ENCODE measurements around the gene ASIC4. TPM values are rescaled to one million over a fixed set of nuclear protein-coding genes. Genes with fewer than 3 reads are reported as not detected.

ASIC4 gene
- total RNA-seq, 1 donor from 2014 or later = 0.26 TPM

- Histone ChIP-seq H3K9me3 (ENCODE audit: low read depth) (no peaks in the 10 kb centered on the region), H3K27me3 (peaks cover 15% of the 10 kb centered on the region), H3F3A (ENCODE audit: low read depth) (no peaks in the 10 kb centered on the region), H3K4me3 (no peak overlapping the region), H3K79me2 (ENCODE audit: low read depth) (no peaks in the 10 kb centered on the region), H3K9ac (no peak overlapping the region), H2AFZ (replicated peaks) (no peak overlapping the region), H3K27ac (no peak overlapping the region), H4K20me1 (ENCODE audit: low read depth) (no peaks in the 10 kb centered on the region), H3K4me2 (no peak overlapping the region), H3K36me3 (no peaks in the 10 kb centered on the region), H3K4me1 (peaks cover 23% of the 10 kb centered on the region)
- H3K27ac Mint-ChIP-seq = peak overlapping the region; percentile 79
- no peak overlapping the region for H3K4me3 Mint-ChIP-seq
- H3K27me3 Mint-ChIP-seq (ENCODE audit: insufficient read depth, low read depth) = peaks cover 10% of the 10 kb centered on the region
- H3K36me3 Mint-ChIP-seq = peaks cover 3% of the 10 kb centered on the region
- peaks cover 2% of the 10 kb centered on the region for H3K9me3 Mint-ChIP-seq
- TF ChIP-seq EZH2 (IDR thresholded peaks at IDR 0.05) (no peak), EZH2phosphoT487 (IDR thresholded peaks at IDR 0.05) (no peak), CTCF (IDR thresholded peaks at IDR 0.05) (no peak)
- no peak for DNase-seq (ENCODE audit: low spot score)
- H3K4me1 Mint-ChIP-seq = peaks cover 35% of the 10 kb centered on the region
Measured at GRCh38 chr2:219533930-219534661, 19.8 kb downstream of the ASIC4 start.

GRCh38 chr2:219536425-219536824, 22.1 kb downstream of the ASIC4 start:
- Histone ChIP-seq H3K27me3 (no peaks in the 10 kb centered on the region), H3K4me2 (no peak overlapping the region), H3K4me3 (no peak overlapping the region), H3K9ac (no peak overlapping the region), H3K79me2 (ENCODE audit: low read depth) (no peaks in the 10 kb centered on the region), H4K20me1 (ENCODE audit: low read depth) (peaks cover 4% of the 10 kb centered on the region), H3K36me3 (no peaks in the 10 kb centered on the region), H2AFZ (replicated peaks) (no peak overlapping the region), H3F3A (ENCODE audit: low read depth) (no peaks in the 10 kb centered on the region), H3K27ac (no peak overlapping the region), H3K9me3 (ENCODE audit: low read depth) (no peaks in the 10 kb centered on the region), H3K4me1 (peaks cover 17% of the 10 kb centered on the region)
- Mint-ChIP-seq H3K36me3 (peaks cover 9% of the 10 kb centered on the region), H3K9me3 (no peaks in the 10 kb centered on the region), H3K27ac (no peak overlapping the region), H3K4me1 (peaks cover 29% of the 10 kb centered on the region), H3K27me3 (ENCODE audit: insufficient read depth, low read depth) (peaks cover 6% of the 10 kb centered on the region), H3K4me3 (no peak overlapping the region)
- TF ChIP-seq EZH2phosphoT487 (IDR thresholded peaks at IDR 0.05) (no peak), EZH2 (IDR thresholded peaks at IDR 0.05) (no peak), CTCF (IDR thresholded peaks at IDR 0.05) (no peak)
- DNase-seq (ENCODE audit: low spot score) = no peak

- H3K4me3 ChIP-seq = no peak overlapping the region
- TF ChIP-seq EZH2phosphoT487 (IDR thresholded peaks at IDR 0.05) (no peak), EZH2 (IDR thresholded peaks at IDR 0.05) (no peak), CTCF (IDR thresholded peaks at IDR 0.05) (no peak)
- H3F3A ChIP-seq (ENCODE audit: low read depth) = no peaks in the 10 kb centered on the region
- peaks cover 18% of the 10 kb centered on the region for H3K4me1 ChIP-seq
- no peak overlapping the region for H3K4me2 ChIP-seq
- no peaks in the 10 kb centered on the region for H3K9me3 ChIP-seq (ENCODE audit: low read depth)
- DNase-seq (ENCODE audit: low spot score) = no peak
- H3K36me3 ChIP-seq = no peaks in the 10 kb centered on the region
- H3K4me1 Mint-ChIP-seq = peaks cover 29% of the 10 kb centered on the region
- H3K9me3 Mint-ChIP-seq = no peaks in the 10 kb centered on the region
- H3K9ac ChIP-seq = no peak overlapping the region
- peaks cover 4% of the 10 kb centered on the region for H3K27me3 Mint-ChIP-seq (ENCODE audit: insufficient read depth, low read depth)
- H3K79me2 ChIP-seq (ENCODE audit: low read depth) = no peaks in the 10 kb centered on the region
- H3K36me3 Mint-ChIP-seq = peaks cover 9% of the 10 kb centered on the region
- H2AFZ ChIP-seq (replicated peaks) = no peak overlapping the region
- H3K4me3 Mint-ChIP-seq = no peak overlapping the region
- H4K20me1 ChIP-seq (ENCODE audit: low read depth) = peaks cover 4% of the 10 kb centered on the region
- peaks cover 2% of the 10 kb centered on the region for H3K27me3 ChIP-seq
- H3K27ac Mint-ChIP-seq = peak overlapping the region; percentile 63
- H3K27ac ChIP-seq = no peak overlapping the region
Measured at GRCh38 chr2:219536967-219537366, 22.7 kb downstream of the ASIC4 start.

Data from neural progenitor cell (in vitro differentiated cells).